Measurements from ENCODE around the gene MECP2.
A peak's percentile ranks its signal among the peaks of the same experiment; 100 is the strongest.
"Not testable (repeated sequence)": the region's sequence is repeated elsewhere in the genome, so short reads cannot be mapped to it uniquely, and the experiment has no call there.

Gene MECP2

DNA sequence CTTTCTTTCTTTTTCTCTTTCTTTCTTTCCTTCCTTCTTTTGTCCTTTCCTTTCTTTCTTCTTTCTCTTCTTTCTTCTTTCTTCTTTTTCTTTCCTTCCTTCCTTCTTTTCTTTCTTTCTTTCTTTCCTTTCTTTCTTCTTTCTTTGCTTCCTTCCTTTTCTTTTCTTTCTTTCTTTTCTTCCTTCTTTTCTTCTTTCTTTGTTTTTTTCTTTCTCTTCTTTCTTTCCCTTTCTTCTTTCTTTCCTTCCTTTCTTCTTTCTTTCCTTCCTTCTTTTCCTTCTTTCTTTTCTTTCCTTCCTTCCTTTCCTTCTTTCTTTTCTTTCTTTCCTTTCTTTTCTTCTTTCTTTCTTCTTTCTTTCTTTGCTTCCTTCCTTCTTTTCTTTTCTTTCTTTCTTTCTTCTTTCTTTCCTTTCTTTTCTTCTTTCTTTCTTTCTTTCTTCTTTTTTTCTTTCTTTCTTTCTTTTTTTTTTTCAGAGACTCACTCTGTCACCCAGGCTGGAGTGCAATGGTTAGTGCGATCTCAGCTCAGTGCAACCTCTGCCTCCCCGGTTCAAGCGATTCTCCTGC, 106.4 kb downstream of the MECP2 start:
- no peak for FAIRE-seq
- TF ChIP-seq SPI1 (IDR thresholded peaks at IDR 0.05; ENCODE audit: low read depth, low read length), result no peak
- TF ChIP-seq POLR2AphosphoS5 (IDR thresholded peaks at IDR 0.05; ENCODE audit: low read depth, low read length), result no peak
- no peak for TF ChIP-seq TAF1 (IDR thresholded peaks at IDR 0.05; ENCODE audit: low read depth, low read length)
- no peak for TF ChIP-seq POU2F2 (IDR thresholded peaks at IDR 0.05; ENCODE audit: low read depth, low read length)
- TF ChIP-seq PAX5 (IDR thresholded peaks at IDR 0.05; ENCODE audit: insufficient read depth, low read length, severe bottlenecking), result no peak
- DNase-seq (ENCODE audit: insufficient read length, low spot score), result no peak

DNA sequence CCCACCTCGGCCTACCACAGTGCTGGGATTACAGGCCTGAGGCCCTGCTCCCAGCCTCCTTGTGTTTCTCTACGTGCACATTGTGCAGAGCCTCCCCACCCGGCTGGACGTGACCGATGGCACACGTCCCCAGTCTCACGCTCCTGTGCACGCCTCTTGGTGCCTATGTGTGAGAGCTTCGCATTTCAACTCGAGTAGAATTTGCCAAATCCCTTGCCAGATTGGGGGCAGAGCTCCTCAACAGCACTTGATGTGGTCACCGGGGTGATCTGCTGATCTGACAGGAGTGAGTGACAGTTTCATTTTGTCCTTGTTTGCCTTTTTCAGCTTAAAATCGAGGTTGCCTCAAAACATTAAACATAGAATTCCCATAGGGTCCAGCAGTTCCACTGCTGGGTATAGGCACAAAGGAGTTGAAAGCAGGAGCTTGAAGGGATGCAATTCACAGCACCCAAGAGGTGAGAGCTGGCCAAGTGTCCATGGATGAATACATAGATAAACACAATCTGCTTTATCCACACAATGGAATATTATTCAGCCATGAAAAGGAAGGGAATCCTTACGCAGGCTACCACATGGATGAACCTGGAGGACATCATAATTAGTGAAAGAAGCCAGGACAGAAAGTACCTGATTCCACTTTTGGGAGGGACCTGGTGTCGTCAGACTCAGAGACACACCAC, 107.4 kb downstream of the MECP2 start:
- no peak for TF ChIP-seq POLR2AphosphoS5 (IDR thresholded peaks at IDR 0.05; ENCODE audit: low read depth, low read length)
- TF ChIP-seq POLR2A (IDR thresholded peaks at IDR 0.05; ENCODE audit: low read depth, low read length), result no peak
- no peak for TF ChIP-seq POU2F2 (IDR thresholded peaks at IDR 0.05; ENCODE audit: low read depth, low read length)
- no peak for TF ChIP-seq TAF1 (IDR thresholded peaks at IDR 0.05; ENCODE audit: low read depth, low read length)
- FAIRE-seq, result peak; percentile 23
- DNase-seq (ENCODE audit: insufficient read length, low spot score), result no peak

DNA sequence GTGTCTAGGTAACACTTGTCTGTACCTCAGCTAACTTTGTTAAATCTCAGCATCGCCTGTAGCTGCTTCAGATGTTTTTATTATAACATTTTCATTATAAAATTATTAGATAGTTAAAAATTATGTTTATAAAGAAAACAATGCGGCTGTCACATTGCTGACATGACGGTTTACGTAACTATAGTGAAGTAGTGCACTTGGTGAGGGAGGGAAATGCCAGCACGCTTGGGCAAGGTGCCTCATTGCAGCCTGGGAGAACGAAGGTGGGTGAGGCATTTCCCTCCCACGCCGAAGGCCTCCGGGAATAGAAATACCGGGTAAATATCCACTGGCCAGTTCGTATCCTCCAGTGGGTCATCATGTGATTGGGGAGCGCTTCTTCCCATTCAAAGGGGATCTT, 109.0 kb downstream of the MECP2 start:
- no peak for FAIRE-seq
- DNase-seq (ENCODE audit: insufficient read length, low spot score), result no peak
- no peak for TF ChIP-seq TAF1 (IDR thresholded peaks at IDR 0.05; ENCODE audit: low read depth, low read length)
- TF ChIP-seq SPI1 (IDR thresholded peaks at IDR 0.05; ENCODE audit: low read depth, low read length), result no peak

DNA sequence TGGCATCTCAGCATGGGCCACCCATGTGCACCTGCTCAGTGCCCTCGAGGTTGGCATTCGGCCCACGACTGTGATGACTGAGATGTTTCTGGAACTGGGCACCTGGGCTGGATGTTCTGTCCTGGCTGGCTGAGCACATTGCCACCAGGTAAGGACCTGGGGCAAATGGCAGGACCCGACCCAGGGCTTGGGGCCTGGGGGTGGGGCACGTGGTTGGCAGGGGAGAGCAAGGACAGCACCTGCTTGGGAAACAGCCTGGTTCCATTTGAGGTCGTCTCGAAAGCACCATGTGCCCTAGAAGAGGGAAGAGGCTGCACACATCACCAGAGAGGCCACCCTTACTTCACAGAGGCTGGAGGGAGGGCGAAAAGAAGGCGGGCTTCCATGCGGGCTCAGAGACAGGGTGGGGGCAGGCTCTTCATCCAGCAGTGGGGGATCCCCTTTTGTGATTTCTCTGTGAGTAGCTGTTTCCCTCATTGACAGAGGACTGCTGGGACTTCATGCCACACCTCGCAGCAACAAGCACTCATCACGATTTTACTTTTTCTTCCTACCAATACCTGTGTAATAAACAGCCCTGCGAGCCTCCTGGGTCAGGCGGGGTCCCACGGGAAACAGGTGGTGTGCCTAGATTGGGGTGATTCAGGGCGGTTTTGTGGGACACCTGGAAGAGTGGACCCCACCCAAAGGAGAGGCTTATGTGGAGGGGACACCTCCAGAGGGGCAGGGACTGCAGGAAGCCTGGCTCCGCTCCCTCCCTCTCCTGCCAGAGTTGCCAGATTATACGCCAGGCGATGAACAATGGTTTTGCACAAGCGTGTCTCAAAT, 113.0 kb downstream of the MECP2 start:
- FAIRE-seq (peak; percentile 84), DNase-seq (ENCODE audit: insufficient read length, low spot score) (no peak)
- TF ChIP-seq POU2F2 (IDR thresholded peaks at IDR 0.05; ENCODE audit: low read depth, low read length), result no peak
- no peak for TF ChIP-seq POLR2A (IDR thresholded peaks at IDR 0.05; ENCODE audit: low read depth, low read length)
- no peak for TF ChIP-seq PAX5 (IDR thresholded peaks at IDR 0.05; ENCODE audit: insufficient read depth, low read length, severe bottlenecking)
- TF ChIP-seq SPI1 (IDR thresholded peaks at IDR 0.05; ENCODE audit: low read depth, low read length), result no peak
- TF ChIP-seq TAF1 (IDR thresholded peaks at IDR 0.05; ENCODE audit: low read depth, low read length), result no peak
- TF ChIP-seq POLR2AphosphoS5 (IDR thresholded peaks at IDR 0.05; ENCODE audit: low read depth, low read length), result no peak

DNA sequence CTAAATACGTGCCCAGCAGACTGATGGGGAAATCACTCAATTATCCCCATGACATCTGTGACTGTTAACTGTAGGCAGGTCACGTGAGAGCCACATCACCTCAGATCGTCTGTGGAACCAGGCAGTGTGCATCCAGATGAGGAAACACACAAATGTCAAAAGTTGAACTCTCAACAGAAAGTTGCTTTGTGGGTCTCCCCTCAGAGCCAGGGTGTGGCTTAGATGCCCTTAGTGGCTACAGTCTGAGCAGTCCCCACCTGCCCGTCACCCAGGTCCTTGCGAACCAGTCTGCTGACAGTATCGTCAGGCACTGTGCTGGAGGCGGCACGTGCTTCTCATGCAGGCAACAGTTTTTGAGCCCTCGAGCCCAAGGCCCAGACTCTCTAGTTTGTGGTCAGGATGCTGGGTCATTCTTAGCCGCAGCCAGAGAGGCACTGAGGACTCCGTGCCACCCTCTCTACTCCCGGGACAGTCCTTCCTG, 114.2 kb downstream of the MECP2 start:
- TF ChIP-seq SPI1 (IDR thresholded peaks at IDR 0.05; ENCODE audit: low read depth, low read length) (no peak), PAX5 (IDR thresholded peaks at IDR 0.05; ENCODE audit: insufficient read depth, low read length, severe bottlenecking) (no peak), POLR2AphosphoS5 (IDR thresholded peaks at IDR 0.05; ENCODE audit: low read depth, low read length) (no peak), TAF1 (IDR thresholded peaks at IDR 0.05; ENCODE audit: low read depth, low read length) (no peak), POLR2A (IDR thresholded peaks at IDR 0.05; ENCODE audit: low read depth, low read length) (no peak), POU2F2 (IDR thresholded peaks at IDR 0.05; ENCODE audit: low read depth, low read length) (no peak)
- FAIRE-seq (peak; percentile 91), DNase-seq (ENCODE audit: insufficient read length, low spot score) (no peak)

DNA sequence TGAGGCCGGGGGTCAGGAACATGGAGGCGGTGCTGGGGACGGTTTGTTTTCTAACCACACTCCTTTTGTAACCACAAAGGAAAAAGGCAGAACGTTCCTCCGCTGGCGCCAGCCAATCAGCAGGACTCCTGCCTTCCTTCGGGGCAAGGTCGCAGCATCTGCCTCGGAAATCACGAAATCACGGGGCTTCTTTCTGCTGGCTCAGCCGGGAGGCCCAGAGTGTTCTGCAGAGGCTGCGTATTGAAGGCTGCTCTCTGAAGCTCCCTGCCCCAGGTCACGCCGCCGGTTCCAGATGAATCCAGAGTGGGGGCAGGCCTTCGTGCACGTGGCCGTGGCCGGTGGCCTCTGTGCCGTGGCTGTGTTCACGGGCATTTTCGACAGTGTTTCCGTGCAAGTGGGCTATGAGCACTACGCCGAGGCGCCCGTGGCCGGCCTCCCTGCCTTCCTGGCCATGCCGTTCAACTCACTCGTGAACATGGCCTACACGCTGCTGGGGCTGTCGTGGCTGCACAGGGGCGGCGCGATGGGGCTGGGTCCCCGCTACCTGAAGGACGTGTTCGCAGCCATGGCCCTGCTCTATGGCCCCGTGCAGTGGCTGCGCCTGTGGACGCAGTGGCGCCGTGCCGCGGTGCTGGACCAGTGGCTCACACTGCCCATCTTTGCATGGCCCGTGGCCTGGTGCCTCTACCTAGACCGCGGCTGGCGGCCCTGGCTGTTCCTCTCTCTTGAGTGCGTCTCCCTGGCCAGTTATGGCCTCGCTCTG, 115.6 kb downstream of the MECP2 start:
- DNase-seq (ENCODE audit: insufficient read length, low spot score) (no peak), FAIRE-seq (no peak)
- no peak for TF ChIP-seq TAF1 (IDR thresholded peaks at IDR 0.05; ENCODE audit: low read depth, low read length)
- TF ChIP-seq SPI1 (IDR thresholded peaks at IDR 0.05; ENCODE audit: low read depth, low read length), result no peak

DNA sequence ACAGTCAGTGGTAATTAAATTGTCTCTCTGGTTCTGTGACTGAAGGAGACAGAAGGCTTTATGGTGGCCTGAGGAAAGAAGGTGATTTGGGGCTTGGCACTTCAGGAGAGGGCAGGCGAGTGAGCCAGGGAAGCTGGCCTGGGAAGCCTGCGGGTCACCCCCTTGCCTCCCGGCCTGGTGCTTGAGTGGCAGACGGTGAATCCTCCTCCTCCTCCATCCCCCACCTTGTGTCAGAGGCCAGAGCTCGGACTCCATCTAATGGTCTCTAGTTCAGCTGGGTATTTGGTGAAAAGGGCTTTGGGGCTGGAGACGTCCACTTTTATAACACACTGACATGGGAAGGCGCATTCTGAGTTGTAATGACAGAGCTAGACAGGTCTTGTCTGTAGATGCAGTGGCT, 116.3 kb downstream of the MECP2 start:
- DNase-seq (ENCODE audit: insufficient read length, low spot score) (no peak), FAIRE-seq (peak; percentile 86)

DNA sequence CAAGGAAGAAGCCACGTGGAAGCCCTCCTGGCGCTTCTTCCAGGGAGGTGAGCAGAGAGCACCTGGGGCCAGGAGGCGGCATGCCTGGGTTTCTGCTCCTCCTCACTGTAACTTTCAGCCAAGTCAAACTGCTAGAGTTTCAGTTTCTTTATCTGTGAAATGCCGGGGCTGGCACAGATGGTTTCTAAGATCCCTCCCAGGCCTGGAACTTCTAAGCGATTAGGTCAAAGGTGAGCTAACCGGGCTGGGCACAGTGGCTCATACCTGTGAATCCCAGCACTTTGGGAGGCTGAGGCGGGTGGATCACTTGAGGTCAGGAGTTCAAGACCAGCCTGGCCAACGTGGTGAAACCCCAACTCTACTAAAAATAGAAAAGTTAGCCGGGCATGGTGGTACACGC, 117.1 kb downstream of the MECP2 start:
- FAIRE-seq, result peak; percentile 98
- not testable (repeated sequence) for DNase-seq (ENCODE audit: insufficient read length, low spot score)

More for the DNA sequence above, 116.3 kb downstream of the MECP2 start:
- TF ChIP-seq POLR2A (IDR thresholded peaks at IDR 0.05; ENCODE audit: low read depth, low read length) (no peak), POLR2AphosphoS5 (IDR thresholded peaks at IDR 0.05; ENCODE audit: low read depth, low read length) (no peak), TAF1 (IDR thresholded peaks at IDR 0.05; ENCODE audit: low read depth, low read length) (no peak), SPI1 (IDR thresholded peaks at IDR 0.05; ENCODE audit: low read depth, low read length) (no peak), PAX5 (IDR thresholded peaks at IDR 0.05; ENCODE audit: insufficient read depth, low read length, severe bottlenecking) (no peak), POU2F2 (IDR thresholded peaks at IDR 0.05; ENCODE audit: low read depth, low read length) (no peak)

DNA sequence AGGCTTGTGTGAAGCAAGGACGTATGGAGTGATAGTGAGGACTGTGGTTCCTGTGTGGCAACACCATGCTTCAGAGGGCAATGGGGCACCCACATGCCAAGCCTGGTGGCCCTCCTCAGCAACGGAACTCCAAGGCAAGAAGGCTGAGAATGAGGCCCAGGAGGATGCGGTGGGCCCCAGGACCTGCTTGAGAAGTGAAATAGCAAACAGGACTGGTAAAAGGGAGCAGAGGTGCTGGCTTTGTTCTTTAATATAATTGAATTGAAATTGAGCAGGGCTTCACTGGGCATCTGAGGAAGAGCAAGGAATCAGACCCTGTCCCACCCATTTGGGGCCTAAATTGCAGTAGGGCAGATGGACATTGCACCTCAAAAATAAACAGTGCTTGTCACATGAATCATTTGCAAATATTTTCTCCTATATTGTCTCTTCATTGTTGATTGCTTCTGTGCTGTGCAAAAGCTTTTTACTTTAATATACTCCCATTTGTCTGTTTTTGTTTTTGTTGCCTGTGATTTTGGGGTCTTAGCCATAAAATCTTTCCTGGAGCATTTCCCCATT, 122.7 kb downstream of the MECP2 start:
- FAIRE-seq, result no peak
- TF ChIP-seq TAF1 (IDR thresholded peaks at IDR 0.05; ENCODE audit: low read depth, low read length) (no peak), POU2F2 (IDR thresholded peaks at IDR 0.05; ENCODE audit: low read depth, low read length) (no peak), SPI1 (IDR thresholded peaks at IDR 0.05; ENCODE audit: low read depth, low read length) (no peak), PAX5 (IDR thresholded peaks at IDR 0.05; ENCODE audit: insufficient read depth, low read length, severe bottlenecking) (no peak), POLR2AphosphoS5 (IDR thresholded peaks at IDR 0.05; ENCODE audit: low read depth, low read length) (no peak), POLR2A (IDR thresholded peaks at IDR 0.05; ENCODE audit: low read depth, low read length) (no peak)
- no peak for DNase-seq (ENCODE audit: insufficient read length, low spot score)
